HepG2 (cell line): ENCODE results near the gene AP4M1. TPM values are rescaled to one million over a fixed set of nuclear protein-coding genes. Genes with fewer than 3 reads are reported as not detected.

ENCODE experiments used
- AGO1 ChIP-seq: fragments of 200-400 bp; formaldehyde crosslinking; IDR thresholded peaks from 2 replicates; pipeline ENCODE4 v1.6.1; 2017; ENCODE audit warnings: mild to moderate bottlenecking, low read depth, low read length, moderate library complexity; ENCODE audit not compliant: poor library complexity, severe bottlenecking
- CBFB ChIP-seq: sonication (generic); formaldehyde crosslinking; IDR thresholded peaks from 2 replicates; pipeline ENCODE4 v1.4.0; 2020; ENCODE audit warnings: missing genetic modification reagents
- FOXK2 ChIP-seq: fragments of 450-650 bp; IDR thresholded peaks from 2 replicates; pipeline ENCODE4 v1.6.1; 2016
- HNF1B ChIP-seq: sonication (generic); formaldehyde crosslinking; IDR thresholded peaks from 2 replicates; pipeline ENCODE4 v1.5.1; 2020; ENCODE audit warnings: mild to moderate bottlenecking, moderate library complexity, missing genetic modification reagents
- IKZF4 ChIP-seq: sonication (generic); formaldehyde crosslinking; IDR thresholded peaks from 2 replicates; pipeline ENCODE4 v1.5.1; 2020; ENCODE audit warnings: borderline replicate concordance, mild to moderate bottlenecking, low read depth, missing genetic modification reagents; ENCODE audit errors: not compliant biosample characterization
- MLXIP ChIP-seq: sonication (generic); formaldehyde crosslinking; IDR thresholded peaks from 2 replicates; pipeline ENCODE4 v1.9.0; 2021; ENCODE audit warnings: missing genetic modification reagents, borderline replicate concordance
- POGK ChIP-seq: sonication (generic); formaldehyde crosslinking; conservative IDR thresholded peaks from 2 replicates; pipeline ENCODE4 v1.8.0; 2022; ENCODE audit warnings: mild to moderate bottlenecking, moderate library complexity, missing genetic modification reagents
- SATB2 ChIP-seq: sonication (generic); formaldehyde crosslinking; IDR thresholded peaks from 2 replicates; pipeline ENCODE4 v1.5.0; 2020; ENCODE audit warnings: missing genetic modification reagents
- ZMAT3 ChIP-seq: sonication (generic); formaldehyde crosslinking; conservative IDR thresholded peaks from 2 replicates; pipeline ENCODE4 v1.7.0; 2021; ENCODE audit warnings: missing genetic modification reagents
- ZNF18 ChIP-seq: sonication (generic); formaldehyde crosslinking; IDR thresholded peaks from 2 replicates; pipeline ENCODE4 v1.8.0; 2022; ENCODE audit warnings: mild to moderate bottlenecking, missing genetic modification reagents; ENCODE audit not compliant: insufficient replicate concordance
- ZNF281 ChIP-seq: sonication (generic); formaldehyde crosslinking; IDR thresholded peaks from 2 replicates; pipeline ENCODE4 v1.4.0; 2020; ENCODE audit warnings: missing genetic modification reagents, borderline replicate concordance
- ZNF503 ChIP-seq: sonication (generic); formaldehyde crosslinking; IDR thresholded peaks from 2 replicates; pipeline ENCODE4 v1.4.0; 2020; ENCODE audit warnings: missing genetic modification reagents
- ZSCAN21 ChIP-seq: sonication (generic); formaldehyde crosslinking; IDR thresholded peaks from 2 replicates; pipeline ENCODE4 v1.8.0; 2022; ENCODE audit warnings: mild to moderate bottlenecking, missing genetic modification reagents, moderate library complexity, borderline replicate concordance
- polyA plus RNA-seq, 8 experiments: library from polyadenylated mRNA; depleted of rRNA in 3 of 8; stranded (reverse) in 7 of 8; unstranded in 1 of 8; fragments of >200 nt; fragmentation: Illumina TruSeq in 4 of 8; extraction: Trizol in 4 of 8; gene quantifications; 2 replicates each; pipeline versions ENCODE4 v1.2.1 to v1.2.3, GENCODE V29; 2011 to 2016; ENCODE audit warnings: low read depth in 4 of 8, missing spikeins in 1 of 8, mixed read lengths in 1 of 8; ENCODE audit not compliant: insufficient read depth in 1 of 8
- total RNA-seq, 5 experiments: library from RNA; depleted of rRNA; stranded (reverse); fragments of >200 nt; fragmentation: Illumina TruSeq; extraction: Trizol; gene quantifications; 2 replicates each; pipeline ENCODE4 v1.2.3, GENCODE V29; 2016; ENCODE audit warnings: low read depth in 1 of 5

The AP4M1 gene
- total and polyA plus RNA-seq, 2 of the 13 experiments (the other 11 are each of a cell fraction or from before 2014, with no cell fraction given): 6.3 to 9.7 TPM

GRCh38 chr7:100119072-100119969 is 17.9 kb downstream of the AP4M1 start, which contains the start of the genes CNPY4 and TAF6 (continued):
- 0 out of 2 replicates have a peak, but pooled peaks have one; percentile 2 for TF ChIP-seq POGK (CRISPR knock-in tag)
- no peak for TF ChIP-seq IKZF4
- TF ChIP-seq HNF1B (CRISPR knock-in tag): peak; percentile 80
- peak; percentile 88; the same call in 1 of the 2 replicates for TF ChIP-seq SATB2 (CRISPR knock-in tag)
- TF ChIP-seq ZNF503 (CRISPR knock-in tag): peak; percentile 73; the same call in 1 of the 2 replicates
- no peak for TF ChIP-seq FOXK2
- TF ChIP-seq CBFB (CRISPR knock-in tag): peak; percentile 39; the same call in 1 of the 2 replicates
- no peak for TF ChIP-seq ZNF281 (CRISPR knock-in tag)
- TF ChIP-seq AGO1: peak; percentile 76
- TF ChIP-seq ZSCAN21 (CRISPR knock-in tag): 0 out of 2 replicates have a peak, but pooled peaks have one; percentile 18
- no peak for TF ChIP-seq ZNF18 (CRISPR knock-in tag)
- peak; percentile 68; the same call in 1 of the 2 replicates for TF ChIP-seq MLXIP (CRISPR knock-in tag)
- TF ChIP-seq ZMAT3: 0 out of 2 replicates have a peak, but pooled peaks have one; percentile 20
